Ectodermal cell (in vitro differentiated cells): ENCODE measurements around the gene NAV2.

Experiments
- H3K27ac ChIP-seq: 2 replicates; pipeline ENCODE4 v1.7.0; 2013; ENCODE audit warnings: mild to moderate bottlenecking, low read depth, low read length; ENCODE audit not compliant: insufficient read depth, poor library complexity, severe bottlenecking
- H3K27me3 ChIP-seq: 2 replicates; pipeline ENCODE4 v1.7.0; 2013; ENCODE audit warnings: mild to moderate bottlenecking, low read length; ENCODE audit not compliant: insufficient read depth, control insufficient read depth, poor library complexity, severe bottlenecking
- H3K36me3 ChIP-seq: one replicate; pipeline ENCODE4 v1.7.0; 2013; ENCODE audit warnings: low read length; ENCODE audit not compliant: control insufficient read depth, insufficient read depth
- H3K4me1 ChIP-seq: one replicate; pipeline ENCODE4 v1.7.0; 2013; ENCODE audit warnings: low read length; ENCODE audit not compliant: control insufficient read depth, insufficient read depth
- H3K4me3 ChIP-seq: 2 replicates; pipeline ENCODE4 v1.7.0; 2013; ENCODE audit warnings: low read depth, low read length, control low read depth; ENCODE audit not compliant: insufficient read depth
- H3K9me3 ChIP-seq: 2 replicates; pipeline ENCODE4 v1.7.0; 2013; ENCODE audit warnings: mild to moderate bottlenecking, low read length, moderate library complexity; ENCODE audit not compliant: control insufficient read depth
- WGBS, 2 experiments: methylation state at CpG; one replicate each; pipeline ENCODE4 v1.1.7; 2013; ENCODE audit warnings: missing lambda C conversion rate in 2 of 2; 5-methylcytosine and 5-hydroxymethylcytosine counted together

The NAV2 gene

GRCh38 chr11:19979519-19979845, 266.8 kb downstream of the NAV2 start:
- Histone ChIP-seq H3K27ac (no peak overlapping the region), H3K36me3 (no peaks in the 10 kb centered on the region)
- 94 to 95% methylated on average over 5 of the region's 5 CpGs for WGBS, 2 experiments

GRCh38 chr11:19980388-19980787, 267.8 kb downstream of the NAV2 start:
- 100% methylated on average over 1 of the region's 1 CpG for WGBS, 2 experiments
- Histone ChIP-seq H3K27ac (no peak overlapping the region), H3K4me3 (no peak overlapping the region), H3K36me3 (no peaks in the 10 kb centered on the region), H3K4me1 (no peaks in the 10 kb centered on the region), H3K9me3 (no peaks in the 10 kb centered on the region), H3K27me3 (no peaks in the 10 kb centered on the region)

More at GRCh38 chr11:19979519-19979845, 266.8 kb downstream of the NAV2 start:
- no peaks in the 10 kb centered on the region for H3K27me3 ChIP-seq
- no peaks in the 10 kb centered on the region for H3K9me3 ChIP-seq
- H3K4me3 ChIP-seq: no peak overlapping the region
- H3K4me1 ChIP-seq: no peaks in the 10 kb centered on the region

GRCh38 chr11:19980957-19981669, 268.5 kb downstream of the NAV2 start:
- no peaks in the 10 kb centered on the region for H3K9me3 ChIP-seq
- no peak overlapping the region for H3K4me3 ChIP-seq
- 79 to 81% methylated on average over 8 of the region's 8 CpGs for WGBS, 2 experiments
- H3K36me3 ChIP-seq: no peaks in the 10 kb centered on the region
- no peaks in the 10 kb centered on the region for H3K27me3 ChIP-seq
- no peak overlapping the region for H3K27ac ChIP-seq
- H3K4me1 ChIP-seq: no peaks in the 10 kb centered on the region

- Histone ChIP-seq H3K27ac (no peak overlapping the region), H3K36me3 (no peaks in the 10 kb centered on the region), H3K9me3 (no peaks in the 10 kb centered on the region), H3K4me3 (no peak overlapping the region), H3K4me1 (peaks cover 5% of the 10 kb centered on the region), H3K27me3 (no peaks in the 10 kb centered on the region)
- WGBS, 2 experiments: 93 to 94% methylated on average over 5 of the region's 5 CpGs
These were observed 270.3 kb downstream of the NAV2 start for GRCh38 chr11:19982774-19983495.

GRCh38 chr11:19984048-19984742, 271.6 kb downstream of the NAV2 start:
- Histone ChIP-seq H3K27ac (no peak overlapping the region), H3K36me3 (no peaks in the 10 kb centered on the region)
- 94 to 95% methylated on average over 8 of the region's 8 CpGs for WGBS, 2 experiments

GRCh38 chr11:19985111-19985510, 272.5 kb downstream of the NAV2 start:
- Histone ChIP-seq H3K27me3 (no peaks in the 10 kb centered on the region), H3K27ac (no peak overlapping the region), H3K4me1 (peaks cover 7% of the 10 kb centered on the region), H3K36me3 (no peaks in the 10 kb centered on the region), H3K4me3 (no peak overlapping the region), H3K9me3 (no peaks in the 10 kb centered on the region)

More at GRCh38 chr11:19984048-19984742, 271.6 kb downstream of the NAV2 start:
- Histone ChIP-seq H3K27me3 (no peaks in the 10 kb centered on the region), H3K4me1 (peaks cover 7% of the 10 kb centered on the region), H3K9me3 (no peaks in the 10 kb centered on the region), H3K4me3 (no peak overlapping the region)

GRCh38 chr11:19987331-19987801, 274.7 kb downstream of the NAV2 start:
- Histone ChIP-seq H3K9me3 (no peaks in the 10 kb centered on the region), H3K27me3 (no peaks in the 10 kb centered on the region), H3K36me3 (no peaks in the 10 kb centered on the region), H3K4me3 (no peak overlapping the region), H3K27ac (no peak overlapping the region), H3K4me1 (peaks cover 7% of the 10 kb centered on the region)
- WGBS, 2 experiments: 87 to 98% methylated on average over 2 of the region's 2 CpGs

- WGBS, 2 experiments: 11 to 16% methylated on average over 2 of the region's 2 CpGs
- H3K36me3 ChIP-seq: no peaks in the 10 kb centered on the region
- no peak overlapping the region for H3K27ac ChIP-seq
- peaks cover 7% of the 10 kb centered on the region for H3K4me1 ChIP-seq
- no peak overlapping the region for H3K4me3 ChIP-seq
- H3K27me3 ChIP-seq: no peaks in the 10 kb centered on the region
- H3K9me3 ChIP-seq: no peaks in the 10 kb centered on the region
These were observed 276.0 kb downstream of the NAV2 start for GRCh38 chr11:19988598-19988997.

- Histone ChIP-seq H3K4me3 (no peak overlapping the region), H3K27me3 (no peaks in the 10 kb centered on the region), H3K9me3 (no peaks in the 10 kb centered on the region), H3K36me3 (no peaks in the 10 kb centered on the region), H3K4me1 (peaks cover 7% of the 10 kb centered on the region), H3K27ac (no peak overlapping the region)
- 73 to 95% methylated on average over 2 of the region's 2 CpGs for WGBS, 2 experiments
These were observed 276.6 kb downstream of the NAV2 start for GRCh38 chr11:19989191-19989590.

- H3K4me3 ChIP-seq: no peak overlapping the region
- no peaks in the 10 kb centered on the region for H3K9me3 ChIP-seq
- H3K36me3 ChIP-seq: no peaks in the 10 kb centered on the region
- H3K27ac ChIP-seq: no peak overlapping the region
- no peaks in the 10 kb centered on the region for H3K27me3 ChIP-seq
- peaks cover 7% of the 10 kb centered on the region for H3K4me1 ChIP-seq
These were observed 279.5 kb downstream of the NAV2 start for GRCh38 chr11:19992162-19992561.
